Measurements from ENCODE around the gene FRS3.

DNA sequence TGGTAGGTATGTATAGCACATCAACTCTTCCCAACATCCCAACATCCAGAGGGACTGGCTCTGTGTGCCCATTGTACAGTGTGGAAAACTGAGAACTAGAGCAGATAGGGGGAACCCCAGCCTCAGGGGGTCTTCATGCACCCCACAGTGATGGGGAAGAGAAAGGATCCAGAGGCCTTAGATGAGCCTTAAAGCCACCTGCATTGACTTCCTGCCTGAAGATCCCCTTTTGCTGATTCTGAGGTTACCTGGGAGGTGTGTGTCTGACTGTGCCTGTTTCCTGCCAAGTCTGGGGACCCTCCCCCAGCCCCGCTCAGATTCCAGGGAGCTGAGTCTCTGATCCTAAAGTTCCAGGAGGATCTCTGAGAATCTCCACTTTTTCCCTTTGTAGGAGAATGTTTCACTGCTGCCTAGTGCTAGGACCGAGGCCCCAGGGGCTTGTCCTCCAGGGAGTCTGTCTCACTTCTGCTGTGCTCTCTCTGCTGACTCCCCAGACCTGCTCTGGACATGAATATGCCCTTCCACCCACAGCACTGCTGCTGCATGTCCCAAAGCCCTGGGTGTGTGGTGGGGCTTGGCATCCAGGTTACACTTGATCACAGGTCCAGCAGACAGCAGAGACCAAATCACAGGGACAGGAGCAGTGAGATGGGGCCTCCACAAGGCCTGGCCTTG is 19.7 kb downstream of the FRS3 start:
- TF ChIP-seq, protein P1, sequence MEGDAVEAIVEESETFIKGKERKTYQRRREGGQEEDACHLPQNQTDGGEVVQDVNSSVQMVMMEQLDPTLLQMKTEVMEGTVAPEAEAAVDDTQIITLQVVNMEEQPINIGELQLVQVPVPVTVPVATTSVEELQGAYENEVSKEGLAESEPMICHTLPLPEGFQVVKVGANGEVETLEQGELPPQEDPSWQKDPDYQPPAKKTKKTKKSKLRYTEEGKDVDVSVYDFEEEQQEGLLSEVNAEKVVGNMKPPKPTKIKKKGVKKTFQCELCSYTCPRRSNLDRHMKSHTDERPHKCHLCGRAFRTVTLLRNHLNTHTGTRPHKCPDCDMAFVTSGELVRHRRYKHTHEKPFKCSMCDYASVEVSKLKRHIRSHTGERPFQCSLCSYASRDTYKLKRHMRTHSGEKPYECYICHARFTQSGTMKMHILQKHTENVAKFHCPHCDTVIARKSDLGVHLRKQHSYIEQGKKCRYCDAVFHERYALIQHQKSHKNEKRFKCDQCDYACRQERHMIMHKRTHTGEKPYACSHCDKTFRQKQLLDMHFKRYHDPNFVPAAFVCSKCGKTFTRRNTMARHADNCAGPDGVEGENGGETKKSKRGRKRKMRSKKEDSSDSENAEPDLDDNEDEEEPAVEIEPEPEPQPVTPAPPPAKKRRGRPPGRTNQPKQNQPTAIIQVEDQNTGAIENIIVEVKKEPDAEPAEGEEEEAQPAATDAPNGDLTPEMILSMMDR (IDR thresholded peaks at IDR 0.05; ENCODE audit: poor library complexity) = no peak
- no peak for TF ChIP-seq EZH2 (IDR thresholded peaks at IDR 0.05; ENCODE audit: borderline replicate concordance)
- TF ChIP-seq EZH2phosphoT487 (IDR thresholded peaks at IDR 0.05; ENCODE audit: low read depth, severe bottlenecking, unreplicated experiment) = no peak

Data from hepatocyte (in vitro differentiated cells).